SK-N-MC (cell line): Measurements from ENCODE around the gene CEP250.

Source experiments
- EZH2 ChIP-seq: fragments of 200-600 bp; sonication (generic); IDR thresholded peaks from one replicate; pipeline ENCODE4 v1.6.1; 2017; ENCODE audit warnings: antibody characterized with exemption
- POLR2AphosphoS5 ChIP-seq: IDR thresholded peaks from 2 replicates; pipeline ENCODE4 v1.6.1; 2012; ENCODE audit warnings: mild to moderate bottlenecking, low read depth, low read length, borderline replicate concordance

DNA sequence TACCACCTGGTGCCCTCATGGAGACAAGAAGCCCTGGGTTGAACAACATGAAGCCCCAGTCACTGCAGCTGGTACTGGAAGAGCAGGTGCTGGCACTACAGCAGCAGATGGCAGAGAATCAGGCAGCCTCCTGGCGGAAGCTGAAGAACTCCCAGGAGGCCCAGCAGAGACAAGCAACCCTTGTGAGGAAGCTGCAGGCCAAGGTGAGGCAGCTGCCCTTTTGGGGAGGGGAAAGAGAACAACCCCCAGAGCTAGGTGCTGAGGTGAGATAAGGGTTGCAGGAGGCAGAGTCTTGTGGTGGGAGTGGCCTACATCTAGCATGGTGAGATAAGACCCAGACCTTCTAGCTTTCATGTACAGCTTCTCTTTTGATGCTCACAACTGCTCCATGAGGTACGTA, 7.0 kb downstream of the CEP250 start:
- no peak for TF ChIP-seq EZH2
- no peak for TF ChIP-seq POLR2AphosphoS5
